Astrocyte of the hippocampus (primary cell): ENCODE measurements around the gene MOV10L1.

Source experiments
- DNase-seq: peaks from one replicate; pipeline ENCODE4 v3.0.0; 2011; ENCODE audit warnings: low read depth, low spot score

MOV10L1 gene

GRCh38 chr22:50104141-50104544 is 14.3 kb downstream of the MOV10L1 start:
- no peak for DNase-seq

- no peak for DNase-seq
Observed at GRCh38 chr22:50105208-50106100, 15.6 kb downstream of the MOV10L1 start.

DNA sequence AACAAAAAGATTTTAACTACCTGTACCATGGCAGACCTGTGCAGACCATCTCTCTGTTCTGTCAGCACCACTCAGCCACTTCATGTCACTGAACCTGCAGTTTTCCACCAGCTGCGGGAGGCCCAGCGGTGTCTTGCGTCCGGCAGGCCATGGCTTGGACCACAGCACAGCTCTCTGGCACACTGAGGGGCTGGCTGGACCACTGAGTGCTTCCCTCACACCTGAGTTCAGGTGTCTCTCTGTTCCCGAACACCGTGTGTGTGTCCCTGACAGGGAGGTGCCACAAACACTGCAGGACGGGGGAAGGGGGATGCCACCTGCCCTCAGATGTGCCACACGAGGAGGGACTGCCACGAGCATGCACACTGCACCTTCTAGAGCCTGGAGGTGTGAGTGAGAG is 17.7 kb downstream of the MOV10L1 start:
- DNase-seq, result no peak

DNA sequence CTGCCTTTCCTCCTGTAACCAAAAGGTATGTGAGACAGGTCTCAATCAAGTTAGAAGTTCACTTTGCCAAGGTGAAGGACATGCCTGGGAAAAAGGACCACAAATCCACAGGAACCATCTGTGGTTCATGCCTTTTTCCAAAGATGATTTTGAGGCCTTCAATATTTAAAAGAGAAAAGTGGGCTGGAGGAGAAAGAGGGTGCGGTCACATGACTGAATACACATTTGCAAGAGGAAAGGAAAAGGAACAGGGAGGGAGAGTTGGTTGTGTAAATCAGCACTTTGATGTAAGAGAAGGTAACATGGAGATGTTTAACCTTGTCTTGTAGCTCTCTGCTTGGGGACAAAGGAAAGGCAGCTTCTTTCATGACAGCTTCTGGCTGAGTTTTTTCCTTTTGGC is 21.2 kb downstream of the MOV10L1 start:
- no peak for DNase-seq

- DNase-seq, result peak; percentile 81
Observed at GRCh38 chr22:50112151-50113118, 22.6 kb downstream of the MOV10L1 start.

GRCh38 chr22:50114221-50115021 is 24.6 kb downstream of the MOV10L1 start:
- peak; percentile 81 for DNase-seq

GRCh38 chr22:50115693-50116092 is 25.9 kb downstream of the MOV10L1 start:
- DNase-seq, result peak; percentile 39

DNA sequence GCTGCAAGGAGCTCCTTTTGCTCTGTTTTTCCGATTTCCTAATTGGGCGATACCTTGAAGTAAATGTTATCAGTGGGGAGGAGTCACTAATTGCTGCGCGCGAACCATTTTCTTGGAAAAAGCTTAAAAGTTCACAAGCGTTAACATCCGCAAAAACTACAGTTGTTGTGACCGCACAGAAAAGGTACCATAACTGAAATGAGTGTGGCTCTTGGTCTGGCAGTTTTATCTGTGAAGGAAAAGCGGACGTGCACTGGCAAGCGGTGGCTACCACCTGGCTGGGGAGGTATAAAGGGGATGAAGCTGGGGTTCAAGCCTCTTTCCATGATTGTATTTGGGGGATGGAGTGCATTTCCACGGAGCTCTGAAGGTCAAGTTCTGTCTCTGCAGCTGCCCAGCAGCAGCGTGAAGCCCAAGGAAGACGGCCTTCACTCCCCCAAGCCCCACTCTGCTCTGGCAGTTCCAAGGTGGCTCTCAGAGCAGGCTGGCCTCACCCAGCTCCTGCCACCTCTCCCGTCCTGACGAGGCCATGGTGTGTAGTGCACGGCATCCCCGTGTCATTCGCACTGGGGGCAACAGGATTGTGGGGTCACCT is 27.5 kb downstream of the MOV10L1 start:
- DNase-seq, result no peak

- no peak for DNase-seq
Observed at GRCh38 chr22:50118129-50118528, 28.3 kb downstream of the MOV10L1 start.

GRCh38 chr22:50118557-50119168 is 28.9 kb downstream of the MOV10L1 start:
- peak; percentile 90 for DNase-seq

DNA sequence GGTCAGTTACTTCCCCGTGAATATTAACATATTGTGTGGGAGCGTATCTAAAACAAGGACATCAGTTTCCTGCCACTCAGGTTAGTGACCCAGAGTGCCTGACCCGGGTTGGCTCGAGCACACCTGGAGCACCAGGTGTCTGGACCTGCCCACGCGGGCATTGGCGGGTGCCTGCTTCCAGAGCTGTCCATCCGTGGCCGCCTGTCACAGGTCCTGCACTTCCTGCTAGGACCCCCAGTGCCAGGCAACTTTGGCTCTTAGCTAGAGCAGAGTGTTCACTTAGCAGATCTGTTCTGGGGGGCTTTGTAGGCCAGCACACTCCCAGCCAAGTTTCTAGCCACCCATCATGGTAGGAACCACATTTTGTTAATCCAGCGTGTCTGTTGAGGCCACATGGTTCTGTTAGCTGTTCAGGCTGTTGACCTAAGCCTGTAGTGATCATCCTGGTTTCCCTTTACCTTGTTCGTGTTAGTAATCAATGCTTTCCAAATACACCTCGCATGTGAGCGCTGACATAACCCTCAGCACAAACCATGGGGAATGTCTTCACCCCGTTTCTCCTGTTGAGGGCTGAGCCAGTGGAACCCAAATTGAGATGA is 29.5 kb downstream of the MOV10L1 start:
- DNase-seq, result no peak

- DNase-seq, result peak; percentile 76
Observed at GRCh38 chr22:50119768-50120251, 30.0 kb downstream of the MOV10L1 start.

GRCh38 chr22:50121202-50121740 is 31.5 kb downstream of the MOV10L1 start:
- DNase-seq, result no peak

GRCh38 chr22:50123119-50123518 is 33.3 kb downstream of the MOV10L1 start:
- no peak for DNase-seq

GRCh38 chr22:50125029-50125428 is 35.2 kb downstream of the MOV10L1 start:
- DNase-seq, result no peak

DNA sequence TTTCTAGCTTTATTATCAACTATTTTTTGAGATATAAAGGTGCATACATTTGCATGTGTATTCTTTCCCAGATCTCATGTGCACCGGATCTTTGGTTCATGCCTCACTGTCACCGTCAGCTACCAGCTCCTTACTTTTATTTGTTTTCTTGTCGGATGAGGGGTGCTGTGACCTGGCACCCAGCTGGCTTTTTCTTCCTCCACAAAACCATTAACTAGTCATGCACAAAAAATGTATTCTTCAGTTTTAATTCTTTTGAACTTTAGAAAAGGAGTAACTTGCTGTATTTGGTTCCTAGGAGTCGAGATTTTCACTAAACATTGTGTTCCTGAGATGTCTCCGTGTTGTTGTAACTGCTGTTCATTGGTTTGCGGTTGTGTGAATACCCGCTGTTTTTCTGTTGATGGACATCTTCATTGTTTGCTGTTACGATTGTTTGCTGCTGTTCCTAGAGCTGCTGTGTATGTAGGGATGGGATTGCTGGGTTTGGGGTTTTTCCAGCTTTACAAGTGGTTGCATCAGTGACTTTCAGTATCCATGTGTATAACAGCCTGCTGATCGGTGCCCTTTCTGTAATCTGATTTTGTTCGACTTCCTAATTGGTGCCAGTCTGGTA is 39.4 kb downstream of the MOV10L1 start:
- peak; percentile 62 for DNase-seq

- DNase-seq, result no peak
Observed at GRCh38 chr22:50131894-50132293, 42.1 kb downstream of the MOV10L1 start.

DNA sequence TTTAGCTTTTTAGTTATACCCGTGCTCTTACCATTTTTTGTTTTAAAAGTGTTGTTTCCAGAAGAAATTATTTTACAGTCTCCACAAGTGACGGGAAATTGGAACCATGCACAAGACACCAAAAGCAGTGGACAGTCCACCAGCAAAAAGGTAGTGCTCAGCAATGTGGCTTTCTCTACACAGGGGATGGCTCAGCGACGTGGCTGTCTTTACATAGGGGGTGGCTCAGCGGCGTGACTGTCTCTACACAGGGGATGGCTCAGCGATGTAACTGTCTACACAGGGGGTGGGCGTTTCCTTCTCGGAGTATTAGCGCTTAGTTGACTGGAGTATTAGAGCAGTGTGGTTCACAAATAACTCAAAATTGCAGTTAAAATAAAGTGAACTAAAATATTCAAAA is 44.7 kb downstream of the MOV10L1 start:
- DNase-seq, result no peak

DNA sequence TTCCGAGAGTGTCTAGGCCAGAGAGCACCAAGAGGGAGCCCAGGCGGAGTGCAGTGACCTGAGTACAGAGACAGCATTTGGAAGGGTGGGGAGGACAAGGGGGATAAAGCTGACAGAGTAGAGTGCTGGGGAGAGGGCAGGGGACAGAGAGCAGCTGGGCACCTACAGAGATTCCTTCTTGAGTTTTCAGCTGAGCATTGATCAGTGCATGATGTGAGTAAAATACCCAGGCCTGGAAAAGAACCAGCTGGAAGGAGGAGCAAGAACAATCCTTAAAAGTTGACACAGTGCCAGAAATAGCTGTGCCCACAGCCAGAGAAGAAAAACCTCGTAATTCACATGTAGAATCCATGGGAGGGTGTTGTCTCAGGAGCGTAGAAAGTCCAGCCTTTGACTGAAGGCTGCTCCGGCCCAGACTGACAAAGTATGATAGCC is 46.8 kb downstream of the MOV10L1 start:
- peak; percentile 68 for DNase-seq
